ENCODE measurements around the gene JAM3.
"Not testable (repeated sequence)": the region's sequence is repeated elsewhere in the genome, so short reads cannot be mapped to it uniquely, and the experiment has no call there.

The JAM3 gene

DNA sequence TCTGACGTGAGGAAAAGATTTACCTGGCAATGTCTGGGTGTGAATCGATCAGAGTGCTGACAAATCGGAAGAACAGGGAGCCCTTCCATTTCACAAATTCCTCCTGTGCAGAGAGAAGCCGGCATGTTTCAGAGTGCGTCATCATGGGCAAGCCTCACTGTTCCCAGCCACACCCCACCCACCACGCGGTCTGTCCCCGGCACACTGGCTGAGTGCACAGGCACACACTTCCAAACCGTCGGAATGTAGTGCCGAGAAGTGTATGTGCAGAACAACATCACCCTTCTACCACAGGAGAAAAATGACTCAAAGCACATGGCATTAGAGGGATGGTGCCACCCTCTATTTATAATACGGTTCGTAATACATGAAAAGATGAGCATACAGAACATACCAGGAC is 107.4 kb downstream of the JAM3 start:
- Mint-ChIP-seq H3K4me1 (ENCODE audit: low read depth) (no peaks in the 10 kb centered on the region), H3K4me3 (no peak overlapping the region), H3K36me3 (ENCODE audit: low read depth) (peaks cover 76% of the 10 kb centered on the region), H3K9me3 (no peaks in the 10 kb centered on the region), H3K27ac (no peak overlapping the region), H3K27me3 (no peaks in the 10 kb centered on the region)

DNA sequence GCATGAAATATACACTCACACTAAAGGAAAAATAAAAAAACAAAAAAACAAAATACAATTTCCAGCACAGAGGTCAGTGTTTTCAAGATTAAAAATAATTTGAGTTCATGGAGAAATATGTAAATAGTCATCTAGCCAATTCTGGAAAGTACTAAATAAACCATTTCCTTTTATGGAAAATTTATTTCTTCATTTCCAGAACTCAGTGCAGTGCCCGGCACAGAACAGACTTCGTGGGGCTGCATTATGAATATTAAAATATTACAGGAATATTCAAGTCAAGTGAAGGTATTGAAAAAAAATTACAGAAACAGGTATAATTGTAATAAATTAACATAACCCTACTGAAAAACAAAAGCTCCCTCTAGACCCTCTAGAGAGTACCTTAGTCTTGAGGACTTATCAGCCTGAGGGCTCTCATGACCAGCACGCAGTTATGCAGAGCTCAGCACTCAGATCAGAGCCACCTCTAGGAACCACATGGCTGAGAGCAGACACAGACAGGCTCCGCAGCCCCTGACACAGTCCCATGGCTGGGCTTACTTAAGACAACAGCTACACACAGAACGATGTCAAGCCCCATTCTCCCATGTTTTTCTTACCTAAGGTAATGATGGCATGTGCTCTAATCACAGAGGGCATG is 109.3 kb downstream of the JAM3 start:
- Mint-ChIP-seq H3K4me1 (ENCODE audit: low read depth) (no peaks in the 10 kb centered on the region), H3K27ac (no peak overlapping the region), H3K36me3 (ENCODE audit: low read depth) (peaks cover 73% of the 10 kb centered on the region), H3K4me3 (no peak overlapping the region), H3K27me3 (no peaks in the 10 kb centered on the region), H3K9me3 (no peaks in the 10 kb centered on the region)

DNA sequence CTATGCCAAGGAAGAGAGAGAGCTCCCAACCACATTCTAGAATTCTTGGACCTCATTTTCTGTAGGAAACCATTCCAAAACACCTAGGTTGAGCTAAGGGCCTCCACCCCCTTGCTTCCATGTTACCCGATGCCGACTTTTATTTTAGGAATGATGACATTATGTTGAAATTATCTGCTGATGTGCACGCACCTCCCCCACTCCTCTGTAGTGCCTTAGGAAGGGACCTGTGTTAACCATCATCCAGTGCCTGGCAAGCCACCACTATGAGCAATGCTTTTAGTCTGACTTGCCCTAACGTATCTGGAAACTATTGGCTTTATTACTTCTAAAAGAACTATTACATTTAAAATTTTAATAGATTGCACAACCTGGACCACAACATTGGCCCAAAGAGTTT is 112.8 kb downstream of the JAM3 start:
- H3K4me1 Mint-ChIP-seq (ENCODE audit: low read depth) = no peaks in the 10 kb centered on the region
- no peak overlapping the region for H3K4me3 Mint-ChIP-seq

DNA sequence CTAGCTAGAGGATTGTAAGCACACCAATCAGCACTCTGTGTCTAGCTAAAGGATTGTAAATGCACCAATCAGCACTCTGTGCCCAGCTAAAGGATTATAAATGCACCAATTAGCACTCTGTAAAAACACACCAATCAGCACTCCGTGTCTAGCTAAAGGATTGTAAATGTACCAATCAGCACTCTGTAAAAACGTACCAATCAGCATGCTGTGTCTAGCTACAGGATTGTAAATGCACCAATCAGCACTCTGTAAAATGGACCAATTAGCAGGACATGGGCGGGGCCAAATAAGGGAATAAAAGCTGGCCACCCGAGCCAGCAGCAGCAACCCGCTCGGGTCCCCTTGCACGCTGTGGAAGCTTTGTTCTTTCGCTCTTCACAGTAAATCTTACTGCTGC is 119.2 kb downstream of the JAM3 start:
- H3K27me3 Mint-ChIP-seq; H3K4me3 Mint-ChIP-seq; H3K27ac Mint-ChIP-seq; H3K4me1 Mint-ChIP-seq (ENCODE audit: low read depth); H3K9me3 Mint-ChIP-seq: not testable (repeated sequence)
- peaks cover 87% of the 10 kb centered on the region for H3K36me3 Mint-ChIP-seq (ENCODE audit: low read depth)

More for the DNA sequence above, 112.8 kb downstream of the JAM3 start:
- no peaks in the 10 kb centered on the region for H3K27me3 Mint-ChIP-seq
- peaks cover 69% of the 10 kb centered on the region for H3K36me3 Mint-ChIP-seq (ENCODE audit: low read depth)
- no peaks in the 10 kb centered on the region for H3K9me3 Mint-ChIP-seq
- no peak overlapping the region for H3K27ac Mint-ChIP-seq

DNA sequence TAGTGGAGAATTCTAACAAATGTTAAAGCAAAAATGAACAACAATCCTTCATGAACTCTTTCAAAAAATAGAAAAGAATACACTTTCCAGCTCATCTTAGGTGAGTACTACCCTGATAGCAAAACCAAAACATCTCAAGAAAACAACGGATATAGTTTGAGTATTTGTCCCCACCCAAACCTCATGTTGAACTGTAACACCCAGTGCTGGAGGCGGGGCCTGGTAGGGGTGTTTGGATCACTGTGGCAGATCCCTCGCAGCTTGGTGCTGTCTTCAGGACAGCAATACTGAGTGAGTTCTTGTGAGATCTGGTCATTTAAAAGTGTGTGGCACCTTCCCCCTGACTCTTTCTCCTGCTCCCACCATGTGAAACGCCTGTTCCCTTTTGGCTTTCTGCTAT is 127.9 kb downstream of the JAM3 start:
- no peaks in the 10 kb centered on the region for H3K27me3 Mint-ChIP-seq
- H3K4me3 Mint-ChIP-seq = no peak overlapping the region
- peaks cover 86% of the 10 kb centered on the region for H3K36me3 Mint-ChIP-seq (ENCODE audit: low read depth)
- H3K4me1 Mint-ChIP-seq (ENCODE audit: low read depth) = no peaks in the 10 kb centered on the region
- no peak overlapping the region for H3K27ac Mint-ChIP-seq
- no peaks in the 10 kb centered on the region for H3K9me3 Mint-ChIP-seq

DNA sequence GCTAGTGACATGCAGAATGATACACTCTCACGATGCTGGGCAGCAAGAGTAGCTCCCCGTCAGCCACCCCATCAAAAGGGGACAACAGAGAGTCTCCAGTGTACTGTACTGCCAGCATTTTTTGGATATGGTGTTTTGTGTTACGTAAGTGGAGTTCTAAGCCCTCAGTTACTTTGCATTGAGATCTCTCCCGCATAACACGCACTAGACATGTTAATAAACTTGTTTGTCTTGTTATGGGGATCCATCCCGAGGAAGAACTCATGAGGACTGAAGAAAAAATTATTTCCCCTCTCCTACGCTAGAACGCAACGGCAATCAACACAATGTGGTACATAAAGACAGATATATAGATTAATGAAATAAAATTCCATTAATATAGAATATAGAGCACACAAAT is 130.7 kb downstream of the JAM3 start:
- Mint-ChIP-seq H3K27me3 (no peaks in the 10 kb centered on the region), H3K4me3 (no peak overlapping the region), H3K4me1 (ENCODE audit: low read depth) (no peaks in the 10 kb centered on the region), H3K36me3 (ENCODE audit: low read depth) (peaks cover 91% of the 10 kb centered on the region), H3K27ac (no peak overlapping the region), H3K9me3 (no peaks in the 10 kb centered on the region)

DNA sequence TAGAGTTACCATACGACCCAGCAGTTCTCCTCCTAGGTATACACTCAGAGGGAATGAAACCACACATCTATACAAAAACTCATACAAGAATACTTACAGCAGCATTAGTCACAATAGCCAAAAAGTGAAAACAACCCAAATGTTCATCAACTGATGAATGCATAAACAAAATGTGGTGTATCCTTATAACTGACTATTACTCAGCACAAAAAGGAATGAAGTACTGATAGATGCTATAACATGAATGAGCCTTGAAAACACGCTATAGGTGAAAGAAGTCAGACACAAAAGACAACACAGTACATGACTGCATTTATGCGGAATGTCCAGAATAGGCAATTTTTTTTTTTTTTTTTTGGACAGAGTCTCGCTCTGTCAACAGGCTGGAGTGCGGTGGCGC is 131.8 kb downstream of the JAM3 start:
- H3K4me1 Mint-ChIP-seq (ENCODE audit: low read depth) = no peaks in the 10 kb centered on the region
- no peak overlapping the region for H3K4me3 Mint-ChIP-seq
- no peaks in the 10 kb centered on the region for H3K27me3 Mint-ChIP-seq
- no peak overlapping the region for H3K27ac Mint-ChIP-seq
- no peaks in the 10 kb centered on the region for H3K9me3 Mint-ChIP-seq
- peaks cover 92% of the 10 kb centered on the region for H3K36me3 Mint-ChIP-seq (ENCODE audit: low read depth)

Measured in stimulated activated naive CD8-positive, alpha-beta T cell treated with anti-CD3 and anti-CD28 coated beads, Interleukin-15, Interleukin-2, amounts not matched to agents 100 ng/mL and 50 ng/mL, for 24 hours (primary cell).